Stimulated activated CD8-positive, alpha-beta memory T cell treated with anti-CD3 and anti-CD28 coated beads, Interleukin-12 subunit alpha, Interleukin-12 subunit beta, amount 100 ng/mL, for 24 hours (primary cell): ENCODE data around the gene CLK4.

ENCODE experiments used
- DNase-seq: peaks from one replicate; pipeline ENCODE4 v3.0.0-alpha.2; 2020; ENCODE audit errors: extremely low read depth

The CLK4 gene

GRCh38 chr5:178626484-178627258 lies at the start of gene CLK4:
Gene CLK4, minus strand, starts transcription at chr5:178627050. Its CDS starts 3,634 bp downstream, at chr5:178623416.
- DNase-seq: peak; percentile 91

- DNase-seq: no peak
Observed at GRCh38 chr5:178675922-178676321, 49.1 kb upstream of the CLK4 start.

- no peak for DNase-seq
Observed at GRCh38 chr5:178674334-178674733, 47.5 kb upstream of the CLK4 start.

- DNase-seq: no peak
Observed at GRCh38 chr5:178673801-178674295, 47.0 kb upstream of the CLK4 start.

- no peak for DNase-seq
Observed at GRCh38 chr5:178672630-178673029, 45.8 kb upstream of the CLK4 start.

GRCh38 chr5:178671602-178672144 lies 44.8 kb upstream of the CLK4 start:
- no peak for DNase-seq

- DNase-seq: no peak
Observed at GRCh38 chr5:178670351-178670885, 43.6 kb upstream of the CLK4 start.

GRCh38 chr5:178668579-178668978 lies 41.7 kb upstream of the CLK4 start:
- no peak for DNase-seq

GRCh38 chr5:178667688-178668087 lies 40.8 kb upstream of the CLK4 start:
- no peak for DNase-seq

- no peak for DNase-seq
Observed at GRCh38 chr5:178667101-178667500, 40.3 kb upstream of the CLK4 start.

- DNase-seq: no peak
Observed at GRCh38 chr5:178664141-178664540, 37.3 kb upstream of the CLK4 start.

- DNase-seq: no peak
Observed at GRCh38 chr5:178662541-178662860, 35.7 kb upstream of the CLK4 start.

- no peak for DNase-seq
Observed at GRCh38 chr5:178661836-178662540, 35.1 kb upstream of the CLK4 start.

GRCh38 chr5:178651046-178651810 lies 24.4 kb upstream of the CLK4 start:
- DNase-seq: no peak

GRCh38 chr5:178650214-178650613 lies 23.4 kb upstream of the CLK4 start:
- DNase-seq: no peak

GRCh38 chr5:178649580-178649979 lies 22.7 kb upstream of the CLK4 start:
- DNase-seq: no peak

- no peak for DNase-seq
Observed at GRCh38 chr5:178644826-178645545, 18.1 kb upstream of the CLK4 start.

- DNase-seq: no peak
Observed at GRCh38 chr5:178642351-178642909, 15.6 kb upstream of the CLK4 start.

- DNase-seq: no peak
Observed at GRCh38 chr5:178641711-178642110, 14.9 kb upstream of the CLK4 start.

- no peak for DNase-seq
Observed at GRCh38 chr5:178640331-178641045, 13.6 kb upstream of the CLK4 start.
